ENCODE measurements around the gene GRID1. TPM values are rescaled to one million over a fixed set of nuclear protein-coding genes. Genes with fewer than 3 reads are reported as not detected.

Gene GRID1
- polyA plus RNA-seq, 1 of the 3 experiments (the other 2 are of a cell fraction): 0.13 TPM

GRCh38 chr10:86303626-86304025 lies 63.0 kb downstream of the GRID1 start:
- 8% methylated on average over 6 of the region's 6 CpGs for WGBS (ENCODE audit: low lambda C conversion rate)
- Histone ChIP-seq H3K4me1 (ENCODE audit: control insufficient read depth in 1 of 2, insufficient read depth in 2 of 2, low read depth in 1 of 2, low read length in 1 of 2) (peaks cover 0 to 6% of the 10 kb centered on the region in 2 experiments; a peak in 1 of 4 replicates), H3K9ac (no peak overlapping the region), H3K27ac (ENCODE audit: low read depth in 2 of 2, low read length in 1 of 2) (no peak overlapping the region), H3K4me3 (ENCODE audit: low read depth in 2 of 2, low read length in 1 of 2) (no peak overlapping the region), H3F3A (replicated peaks; ENCODE audit: insufficient read depth) (no peaks in the 10 kb centered on the region), H3K9me3 (no peaks in the 10 kb centered on the region), H2AFZ (ENCODE audit: low read depth) (no peak overlapping the region), H3K79me2 (ENCODE audit: insufficient read depth) (no peaks in the 10 kb centered on the region), H3K4me2 (no peak overlapping the region), H4K20me1 (ENCODE audit: insufficient read depth) (no peaks in the 10 kb centered on the region), H3K36me3 (replicated peaks in 1 of 2; ENCODE audit: control insufficient read depth in 1 of 2, insufficient read depth in 2 of 2, low read length in 1 of 2) (no peaks in the 10 kb centered on the region), H3K9me2 (no peaks in the 10 kb centered on the region), H3K27me3 (ENCODE audit: insufficient read depth) (no peaks in the 10 kb centered on the region)
- DNase-seq: no peak
- POLR2A ChIA-PET: no interaction called here
- CTCF ChIA-PET: interaction anchor here (1.3 to 1.6 kb wide), 3 partner anchors 13 to 68 kb away, joined by 4 to 5 read pairs (median 5); no protein-coding TSS in a partner anchor
- TF ChIP-seq RFX5 (IDR thresholded peaks at IDR 0.05; ENCODE audit: low read length) (no peak), EZH2phosphoT487 (IDR thresholded peaks at IDR 0.05; ENCODE audit: borderline replicate concordance, low read depth) (no peak)

GRCh38 chr10:86301971-86302370 lies 64.6 kb downstream of the GRID1 start:
- no peak for DNase-seq
- CTCF ChIA-PET: interaction anchor here (0.6 to 1.7 kb wide), 4 partner anchors 11 to 459 kb away, joined by 3 to 6 read pairs (median 4); no protein-coding TSS in a partner anchor

More at GRCh38 chr10:86301971-86302370, 64.6 kb downstream of the GRID1 start:
- Histone ChIP-seq H3K79me2 (ENCODE audit: insufficient read depth) (no peaks in the 10 kb centered on the region), H3K4me1 (ENCODE audit: control insufficient read depth in 1 of 2, insufficient read depth in 2 of 2, low read depth in 1 of 2, low read length in 1 of 2) (peaks cover 0 to 6% of the 10 kb centered on the region in 2 experiments; a peak in 1 of 4 replicates), H4K20me1 (ENCODE audit: insufficient read depth) (no peaks in the 10 kb centered on the region), H3K4me3 (ENCODE audit: low read depth in 2 of 2, low read length in 1 of 2) (no peak overlapping the region), H3F3A (replicated peaks; ENCODE audit: insufficient read depth) (no peaks in the 10 kb centered on the region), H2AFZ (ENCODE audit: low read depth) (no peak overlapping the region), H3K36me3 (replicated peaks in 1 of 2; ENCODE audit: control insufficient read depth in 1 of 2, insufficient read depth in 2 of 2, low read length in 1 of 2) (no peaks in the 10 kb centered on the region), H3K27me3 (ENCODE audit: insufficient read depth) (no peaks in the 10 kb centered on the region), H3K9me3 (no peaks in the 10 kb centered on the region), H3K27ac (ENCODE audit: low read depth in 2 of 2, low read length in 1 of 2) (no peak overlapping the region), H3K9me2 (no peaks in the 10 kb centered on the region), H3K9ac (no peak overlapping the region), H3K4me2 (no peak overlapping the region)
- POLR2A ChIA-PET: no interaction called here
- TF ChIP-seq CHD2 (IDR thresholded peaks at IDR 0.05; ENCODE audit: low read length, partially characterized antibody): no peak
- TF ChIP-seq GATA2 (CRISPR knock-in tag; IDR thresholded peaks at IDR 0.05): no peak
- TF ChIP-seq FOXM1 (IDR thresholded peaks at IDR 0.05; ENCODE audit: low read depth): no peak
- TF ChIP-seq ELF1 (IDR thresholded peaks at IDR 0.05): no peak
- TF ChIP-seq MXI1 (IDR thresholded peaks at IDR 0.05; ENCODE audit: low read depth, low read length): no peak
- no peak for TF ChIP-seq EZH2phosphoT487 (IDR thresholded peaks at IDR 0.05; ENCODE audit: borderline replicate concordance, low read depth)
- no peak for TF ChIP-seq RAD21 (IDR thresholded peaks at IDR 0.05; ENCODE audit: low read length)
- TF ChIP-seq TAF1 (IDR thresholded peaks at IDR 0.05; ENCODE audit: borderline replicate concordance, low read depth, low read length): no peak
- TF ChIP-seq RFX5 (IDR thresholded peaks at IDR 0.05; ENCODE audit: low read length): no peak
- no peak for TF ChIP-seq MAX (IDR thresholded peaks at IDR 0.05; ENCODE audit: low read depth)
- TF ChIP-seq GABPA (IDR thresholded peaks at IDR 0.05; ENCODE audit: low read depth): no peak
- TF ChIP-seq USF1 (IDR thresholded peaks at IDR 0.05; ENCODE audit: borderline replicate concordance, low read depth): no peak
- TF ChIP-seq JUND (IDR thresholded peaks at IDR 0.05): no peak
- TF ChIP-seq RXRA (IDR thresholded peaks at IDR 0.05; ENCODE audit: borderline replicate concordance, low read depth): no peak
- no peak for TF ChIP-seq FOSL2 (IDR thresholded peaks at IDR 0.05; ENCODE audit: borderline replicate concordance, low read depth)
- no peak for TF ChIP-seq SMC3 (IDR thresholded peaks at IDR 0.05; ENCODE audit: low read depth, low read length)
- no peak for TF ChIP-seq IRF3 (IDR thresholded peaks at IDR 0.05; ENCODE audit: low read depth, low read length)
- 13% methylated on average over 3 of the region's 3 CpGs for WGBS (ENCODE audit: low lambda C conversion rate)
